ENCODE measurements around the gene HIRA.
"Not testable (repeated sequence)": the region's sequence is repeated elsewhere in the genome, so short reads cannot be mapped to it uniquely, and the experiment has no call there.

HIRA gene

GRCh38 chr22:19356708-19357269, 74.7 kb downstream of the HIRA start:
- no peak for DNase-seq (ENCODE audit: low read depth in 3 of 3)

- DNase-seq (ENCODE audit: low read depth in 3 of 3), result no peak
Observed at GRCh38 chr22:19355413-19356157, 75.9 kb downstream of the HIRA start.

GRCh38 chr22:19354201-19354600, 77.3 kb downstream of the HIRA start:
- no peak for DNase-seq (ENCODE audit: low read depth in 3 of 3)

- DNase-seq (ENCODE audit: low read depth in 3 of 3), result no peak
Observed at GRCh38 chr22:19353363-19354131, 78.0 kb downstream of the HIRA start.

GRCh38 chr22:19352766-19353165, 78.8 kb downstream of the HIRA start:
- DNase-seq (ENCODE audit: low read depth in 3 of 3), result no peak

- DNase-seq (ENCODE audit: low read depth in 3 of 3), result no peak
Observed at GRCh38 chr22:19352217-19352616, 79.3 kb downstream of the HIRA start.

GRCh38 chr22:19351604-19352003, 79.9 kb downstream of the HIRA start:
- DNase-seq (ENCODE audit: low read depth in 3 of 3), result no peak

- no peak for DNase-seq (ENCODE audit: low read depth in 3 of 3)
Observed at GRCh38 chr22:19350947-19351346, 80.6 kb downstream of the HIRA start.

- no peak for DNase-seq (ENCODE audit: low read depth in 3 of 3)
Observed at GRCh38 chr22:19350476-19350859, 81.1 kb downstream of the HIRA start.

GRCh38 chr22:19349778-19350475, 81.6 kb downstream of the HIRA start:
- no peak for DNase-seq (ENCODE audit: low read depth in 3 of 3)

- no peak for DNase-seq (ENCODE audit: low read depth in 3 of 3)
Observed at GRCh38 chr22:19346677-19347265, 84.8 kb downstream of the HIRA start.

GRCh38 chr22:19344420-19344819, 87.1 kb downstream of the HIRA start:
- no peak for DNase-seq (ENCODE audit: low read depth in 3 of 3)

- no peak for DNase-seq (ENCODE audit: low read depth in 3 of 3)
Observed at GRCh38 chr22:19343470-19343869, 88.1 kb downstream of the HIRA start.

GRCh38 chr22:19341500-19341899, 90.0 kb downstream of the HIRA start:
- no peak for DNase-seq (ENCODE audit: low read depth in 3 of 3)

- no peak for DNase-seq (ENCODE audit: low read depth in 3 of 3)
Observed at GRCh38 chr22:19337137-19337536, 94.4 kb downstream of the HIRA start.

- no peak for DNase-seq (ENCODE audit: low read depth in 3 of 3)
Observed at GRCh38 chr22:19336133-19337075, 95.1 kb downstream of the HIRA start.

- no peak for DNase-seq (ENCODE audit: low read depth in 3 of 3)
Observed at GRCh38 chr22:19331975-19332374, 99.6 kb downstream of the HIRA start.

- no peak for DNase-seq (ENCODE audit: low read depth in 3 of 3)
Observed at GRCh38 chr22:19331474-19331873, 100.1 kb downstream of the HIRA start.

GRCh38 chr22:19330865-19331418, 100.6 kb downstream of the HIRA start:
- no peak for DNase-seq (ENCODE audit: low read depth in 3 of 3)

GRCh38 chr22:19330205-19330604, 101.3 kb downstream of the HIRA start:
- not testable (repeated sequence) for DNase-seq (ENCODE audit: low read depth in 3 of 3)
